GM19438 (cell line): ENCODE measurements around the gene DNAH2.

Source experiments
- ATAC-seq: cut with Tn5 transposase; IDR thresholded peaks from one replicate; pipeline ENCODE4 v1.9.1; 2021; ENCODE audit warnings: low read depth; ENCODE audit not compliant: unreplicated experiment

DNAH2 gene

GRCh38 chr17:7848739-7849129 lies 131.2 kb downstream of the DNAH2 start:
- no peak for ATAC-seq

- ATAC-seq: no peak
Measured at GRCh38 chr17:7849130-7849750, 131.7 kb downstream of the DNAH2 start.

GRCh38 chr17:7849751-7850504 lies 132.4 kb downstream of the DNAH2 start:
- ATAC-seq: no peak

GRCh38 chr17:7850701-7851437 lies 133.3 kb downstream of the DNAH2 start:
- no peak for ATAC-seq

GRCh38 chr17:7851438-7852261 lies 134.1 kb downstream of the DNAH2 start:
- ATAC-seq: no peak

- no peak for ATAC-seq
Measured at GRCh38 chr17:7852262-7852670, 134.7 kb downstream of the DNAH2 start.

- no peak for ATAC-seq
Measured at GRCh38 chr17:7852919-7853690, 135.6 kb downstream of the DNAH2 start.

- no peak for ATAC-seq
Measured at GRCh38 chr17:7853691-7854038, 136.1 kb downstream of the DNAH2 start.

GRCh38 chr17:7854078-7854777 lies 136.7 kb downstream of the DNAH2 start:
- ATAC-seq: no peak

GRCh38 chr17:7854851-7855659 lies 137.5 kb downstream of the DNAH2 start, which contains the start of gene TMEM88:
TSS of gene TMEM88 (plus strand) at chr17:7855066. CDS start at chr17:7855075, 9 bp downstream.
- no peak for ATAC-seq

- ATAC-seq: no peak
Measured at GRCh38 chr17:7855660-7856010, 138.1 kb downstream of the DNAH2 start.

GRCh38 chr17:7856011-7856810 lies 138.7 kb downstream of the DNAH2 start:
- ATAC-seq: no peak

GRCh38 chr17:7856811-7857712 lies 139.5 kb downstream of the DNAH2 start, which contains the start of gene NAA38:
TSS of gene NAA38 (minus strand) at chr17:7857559. CDS start at chr17:7857463, 96 bp downstream.
- ATAC-seq: peak; percentile 75

GRCh38 chr17:7857713-7858521 lies 140.4 kb downstream of the DNAH2 start, which contains the start of gene CYB5D1:
TSS of gene CYB5D1 (plus strand) at chr17:7858003. CDS start at chr17:7858135, 132 bp downstream.
- ATAC-seq: peak; percentile 31

GRCh38 chr17:7858522-7858810 lies 140.9 kb downstream of the DNAH2 start:
- ATAC-seq: no peak

- ATAC-seq: no peak
Measured at GRCh38 chr17:7859028-7859427, 141.5 kb downstream of the DNAH2 start.
